NCI-H1694 treated with DMSO at 0.1 percent for 48 hours (cell line): ENCODE data around the gene STK32B.
A peak's percentile ranks its signal among the peaks of the same experiment; 100 is the strongest.
"Not testable (repeated sequence)": the region's sequence is repeated elsewhere in the genome, so short reads cannot be mapped to it uniquely, and the experiment has no call there.

Source experiments
- DNase-seq: peaks from one replicate; lab custom pipeline; 2025; lab: John Stamatoyannopoulos, UW

The STK32B gene

DNA sequence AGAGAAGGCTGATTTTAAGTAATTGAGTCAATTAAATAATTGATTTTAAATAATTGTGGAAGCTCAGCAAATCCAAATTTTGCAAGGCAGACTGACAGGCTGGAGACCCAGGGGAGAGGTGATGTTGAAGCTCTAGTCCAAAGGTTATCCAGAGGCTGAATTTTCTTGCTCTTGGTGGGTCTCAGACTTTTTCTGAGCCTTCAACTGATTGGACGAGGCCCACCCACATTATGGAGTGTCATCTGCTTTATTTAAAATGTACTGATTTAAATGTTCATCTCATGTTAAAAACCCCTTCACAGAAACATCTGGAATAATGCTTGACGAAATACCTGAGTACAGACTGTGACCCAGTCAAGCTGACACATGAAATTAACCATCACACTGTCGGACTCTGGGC lies 20.4 kb upstream of the STK32B start:
- no peak for DNase-seq

GRCh38 chr4:5032813-5033212 lies 18.5 kb upstream of the STK32B start:
- DNase-seq = no peak

DNA sequence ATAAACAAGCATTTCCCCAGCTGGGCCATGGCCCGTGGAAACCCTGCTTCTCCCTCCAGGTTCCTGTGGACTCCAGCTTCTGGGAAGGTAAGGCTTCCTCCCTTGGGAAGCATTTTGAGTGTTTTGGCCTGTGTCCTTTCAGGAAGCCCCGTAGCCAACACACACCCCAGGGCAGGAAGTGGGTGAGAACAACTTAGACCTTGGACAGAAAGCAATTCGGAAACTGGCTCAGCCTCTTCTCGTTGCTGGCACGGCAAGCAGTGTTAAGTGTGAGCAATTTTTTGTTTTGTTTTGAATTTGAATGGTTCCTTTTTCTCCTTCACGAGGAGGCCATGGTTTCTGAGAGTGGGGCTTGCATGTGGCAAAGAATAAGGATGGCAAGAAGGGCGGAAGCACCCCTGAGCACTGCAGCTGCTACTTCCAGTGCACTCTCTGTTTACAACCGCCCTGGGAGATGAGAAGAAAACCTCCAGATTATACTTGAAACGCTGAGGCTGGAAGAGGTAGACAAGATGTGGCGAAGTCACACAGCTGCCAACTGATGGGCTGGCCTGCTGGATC lies 17.9 kb upstream of the STK32B start:
- no peak for DNase-seq

DNA sequence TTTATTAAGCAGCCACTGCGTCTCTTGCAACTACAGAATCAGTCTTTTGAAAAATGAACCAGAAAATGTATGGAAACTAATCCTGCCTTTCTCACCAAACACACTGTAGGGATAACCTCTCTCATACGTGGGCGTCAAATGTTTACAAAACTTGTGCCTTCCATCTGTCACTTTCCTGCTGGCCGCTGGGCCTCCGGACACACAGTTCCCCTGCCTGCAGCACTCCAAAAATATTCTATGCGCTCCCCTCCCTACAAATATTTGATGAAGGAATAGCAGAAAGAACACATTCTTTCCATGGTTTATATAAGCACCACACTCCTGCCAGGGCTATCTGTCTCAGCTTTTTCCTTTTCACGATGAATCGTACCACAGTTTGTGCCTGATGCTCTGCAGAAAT lies 17.1 kb upstream of the STK32B start:
- no peak for DNase-seq

- DNase-seq = no peak
These were observed 15.0 kb upstream of the STK32B start for GRCh38 chr4:5036239-5036638.

DNA sequence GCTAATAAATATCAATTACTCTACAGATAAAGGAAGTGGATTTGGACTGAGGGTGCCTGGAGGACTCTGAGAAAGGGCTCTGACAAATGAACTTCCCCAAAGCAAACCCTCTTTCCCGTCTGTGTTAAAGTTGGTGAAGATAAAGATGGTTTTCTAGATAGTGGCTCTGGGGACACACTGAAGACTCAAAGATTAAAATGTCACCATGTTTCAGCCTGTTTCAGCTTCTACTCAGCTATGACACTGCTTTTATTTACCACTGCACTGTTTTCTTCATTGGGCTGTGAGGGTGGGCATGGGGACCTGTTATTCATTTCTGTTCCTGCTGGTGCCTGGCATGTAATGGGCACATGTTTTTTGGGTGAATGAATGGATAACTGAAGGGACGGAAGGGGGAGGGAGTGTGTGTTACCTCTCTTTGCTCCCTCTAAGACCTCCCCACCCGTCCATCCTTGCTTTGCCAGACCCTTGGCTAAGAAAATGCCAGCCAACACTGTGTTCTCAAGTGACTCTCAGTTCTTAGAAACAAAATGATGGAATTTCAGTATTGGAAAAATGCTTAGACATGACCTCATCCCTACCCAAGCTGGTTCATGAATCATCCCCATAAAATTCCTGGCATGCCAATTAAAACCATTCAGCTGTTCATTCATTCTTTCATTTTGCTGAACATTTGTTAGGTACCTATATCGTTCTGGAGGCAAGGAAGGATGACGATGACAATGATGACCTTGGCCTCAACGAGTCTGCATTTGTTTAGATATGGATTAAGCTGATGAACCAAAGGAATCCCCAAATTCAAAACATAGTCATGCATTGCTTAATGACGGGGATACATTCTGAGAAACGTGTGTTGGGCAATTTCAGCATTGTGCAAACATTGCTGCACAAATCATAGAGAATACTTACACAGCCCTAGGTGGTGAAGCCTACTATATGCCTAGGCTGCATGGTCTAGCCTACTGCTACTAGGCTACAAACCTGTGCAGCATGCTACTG lies 13.4 kb upstream of the STK32B start:
- DNase-seq = no peak

- DNase-seq = no peak
These were observed 11.5 kb upstream of the STK32B start for GRCh38 chr4:5039800-5040199.

DNA sequence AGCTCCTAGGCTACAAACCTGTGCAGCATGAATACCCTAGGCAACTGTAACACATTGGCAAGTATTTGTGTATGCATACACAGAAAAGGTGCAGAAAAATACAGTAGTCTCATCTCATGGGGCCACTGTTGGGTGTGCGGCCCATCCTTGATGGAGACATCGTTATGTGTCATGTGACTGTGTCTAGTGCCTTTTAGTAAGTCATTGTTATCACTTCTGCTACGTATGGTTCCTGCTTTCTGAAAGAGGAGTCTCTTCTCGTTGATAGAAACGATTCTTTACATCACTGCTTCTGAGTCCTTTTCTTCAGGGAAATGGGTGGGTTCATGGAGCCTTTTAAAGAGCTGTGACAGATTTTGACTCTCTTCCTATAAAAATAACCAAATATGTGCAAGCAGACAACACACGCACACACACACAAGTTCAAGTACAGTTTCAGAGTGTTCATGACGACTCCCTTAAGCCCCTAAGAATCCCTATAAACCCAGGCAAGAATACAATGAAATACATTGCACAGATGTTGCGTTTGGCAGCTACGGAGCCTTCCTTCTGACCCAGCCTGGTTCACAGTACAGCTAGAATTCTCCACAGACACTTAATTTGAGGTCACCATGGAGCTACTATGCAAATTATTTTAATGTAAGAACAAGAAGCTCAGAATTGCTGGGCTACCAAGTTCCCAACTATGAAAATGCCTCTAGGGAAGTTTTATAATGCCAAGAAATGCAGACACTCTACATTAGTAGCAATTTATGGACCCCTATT lies 10.2 kb upstream of the STK32B start:
- no peak for DNase-seq

- DNase-seq = no peak
These were observed 9.6 kb upstream of the STK32B start for GRCh38 chr4:5041699-5042098.

- no peak for DNase-seq
These were observed 7.7 kb upstream of the STK32B start for GRCh38 chr4:5043579-5043978.

DNA sequence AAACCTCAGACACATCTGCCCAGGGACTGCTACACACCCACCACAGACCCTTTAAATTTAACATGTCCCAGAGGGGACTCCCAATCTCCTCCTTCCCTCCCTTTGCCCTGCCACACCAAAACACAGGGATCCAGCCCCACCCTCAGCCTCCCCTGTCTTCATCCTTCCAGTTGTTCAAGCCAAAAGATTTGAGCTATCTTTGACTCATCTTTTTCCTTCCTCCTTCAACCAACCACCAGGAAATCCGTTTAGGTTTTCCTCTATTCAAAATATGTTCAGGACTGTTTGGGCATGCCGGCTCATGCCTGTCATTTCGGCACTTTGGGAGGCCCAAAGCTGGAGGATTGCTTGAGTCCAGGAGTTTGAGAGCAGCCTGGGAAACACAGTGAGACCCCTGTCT lies 6.9 kb upstream of the STK32B start:
- no peak for DNase-seq

DNA sequence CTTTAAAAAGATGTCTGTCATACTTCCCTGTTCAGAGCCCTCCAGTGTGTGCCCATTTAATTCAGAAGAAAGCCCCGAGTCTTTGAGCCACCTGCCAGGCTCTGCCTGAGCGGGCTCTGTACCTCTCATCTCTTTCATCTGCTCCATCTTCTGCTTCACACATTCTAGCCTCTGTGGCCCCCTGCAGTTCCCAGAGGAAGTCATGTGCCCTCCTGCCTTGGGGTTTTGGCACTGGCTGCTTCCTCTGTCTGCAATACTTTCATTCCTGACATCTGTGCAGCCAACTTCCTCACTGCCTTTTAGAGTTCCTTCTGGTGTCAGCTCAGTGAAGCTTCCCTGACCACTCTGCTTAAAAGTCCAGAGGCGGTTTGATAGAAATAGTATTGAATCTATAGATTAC lies 6.2 kb upstream of the STK32B start:
- DNase-seq = no peak

GRCh38 chr4:5048721-5049120 lies 2.6 kb upstream of the STK32B start:
- DNase-seq = no peak

DNA sequence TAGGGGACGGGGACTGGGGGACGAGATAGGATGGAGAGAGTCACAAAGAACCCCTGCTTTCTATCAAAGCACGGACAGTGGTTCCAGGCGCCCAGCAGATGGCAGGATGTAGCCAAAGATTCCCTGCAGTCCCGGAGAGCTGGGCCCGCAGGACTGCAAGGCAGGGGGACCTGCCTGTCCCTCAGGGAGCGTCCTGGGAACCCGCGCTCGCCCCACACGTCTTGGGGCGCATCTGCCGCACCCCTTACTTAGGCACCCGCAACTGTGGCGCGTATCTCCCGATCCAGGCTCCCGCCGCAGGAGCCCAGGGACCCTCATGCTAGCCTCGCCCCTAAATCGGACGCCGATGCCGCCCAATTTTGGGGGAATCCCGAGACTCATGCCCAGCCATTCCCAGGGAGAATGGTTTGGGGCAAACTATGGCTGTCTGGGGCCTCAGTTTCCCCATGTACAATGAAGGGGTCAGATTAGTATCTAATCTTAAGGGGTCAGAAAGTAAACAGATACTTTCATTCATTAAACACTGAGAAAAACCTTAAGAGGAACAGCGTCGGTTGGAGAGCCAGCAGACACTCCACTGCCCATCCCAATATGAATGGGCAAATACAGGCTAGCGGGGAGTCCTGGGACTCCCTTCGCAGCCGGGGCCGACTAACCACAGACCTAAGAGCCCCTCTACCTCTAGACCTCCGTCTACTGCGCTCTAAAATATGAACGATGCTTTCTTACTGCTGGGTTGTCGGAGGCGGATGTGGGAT lies 581 bp upstream of the STK32B start:
- peak; percentile 23 for DNase-seq

GRCh38 chr4:5052204-5052702 lies 973 bp downstream of the STK32B start:
- DNase-seq = no peak

DNA sequence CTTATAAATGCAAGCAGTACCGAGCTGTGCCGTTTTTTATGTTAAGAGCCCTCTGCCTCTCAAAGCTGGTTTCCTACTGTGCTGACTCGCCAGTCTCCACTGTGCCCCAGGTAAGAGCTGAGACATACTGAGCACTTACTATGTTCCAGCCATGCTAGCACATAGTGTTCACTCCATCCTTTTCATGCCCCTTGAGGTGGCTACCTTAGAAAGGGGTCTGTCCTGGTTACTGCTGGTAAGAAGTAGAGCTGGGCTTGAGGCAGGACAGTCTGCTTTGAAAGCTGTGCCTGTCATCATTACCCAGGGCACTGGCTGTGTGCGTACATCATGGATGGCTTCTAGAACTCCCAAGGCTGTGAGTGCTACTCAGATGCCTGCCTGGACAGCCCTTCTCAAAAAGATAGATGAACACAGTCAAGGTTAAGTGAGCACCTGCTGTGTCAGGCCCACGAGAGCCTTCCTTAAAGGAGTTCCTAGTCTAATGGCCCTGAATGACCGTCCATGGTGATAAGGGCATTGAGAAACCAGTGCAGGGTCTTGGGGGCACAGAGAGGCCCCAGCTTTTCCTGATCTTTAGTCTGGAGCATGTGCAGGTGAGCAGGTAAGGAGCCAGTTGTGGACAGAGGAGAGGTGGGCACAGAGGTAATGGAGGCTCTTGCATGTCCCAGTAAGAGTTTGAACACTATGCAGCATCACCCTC lies 1.6 kb downstream of the STK32B start:
- DNase-seq = no peak

- DNase-seq = no peak
These were observed 3.3 kb downstream of the STK32B start for GRCh38 chr4:5054532-5054931.

DNA sequence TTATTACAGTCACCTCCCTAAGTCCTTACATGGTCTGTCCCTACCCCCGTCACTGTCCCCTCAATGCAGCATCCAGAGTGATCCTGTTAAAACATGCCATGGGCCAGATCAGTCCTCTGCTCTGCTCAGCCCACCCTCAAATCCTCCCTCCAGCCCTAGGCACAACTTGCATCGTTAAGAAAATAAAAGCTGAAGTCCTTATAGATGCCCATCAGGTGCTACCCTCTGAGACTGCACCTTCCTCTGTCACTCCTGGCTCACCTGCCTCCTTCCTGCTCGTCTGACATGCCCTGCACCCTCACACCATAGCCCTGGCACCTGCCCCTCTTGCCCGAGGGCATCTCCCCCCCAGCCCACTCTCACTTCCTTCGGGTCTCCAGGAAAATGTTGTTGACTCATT lies 4.1 kb downstream of the STK32B start:
- no peak for DNase-seq

DNA sequence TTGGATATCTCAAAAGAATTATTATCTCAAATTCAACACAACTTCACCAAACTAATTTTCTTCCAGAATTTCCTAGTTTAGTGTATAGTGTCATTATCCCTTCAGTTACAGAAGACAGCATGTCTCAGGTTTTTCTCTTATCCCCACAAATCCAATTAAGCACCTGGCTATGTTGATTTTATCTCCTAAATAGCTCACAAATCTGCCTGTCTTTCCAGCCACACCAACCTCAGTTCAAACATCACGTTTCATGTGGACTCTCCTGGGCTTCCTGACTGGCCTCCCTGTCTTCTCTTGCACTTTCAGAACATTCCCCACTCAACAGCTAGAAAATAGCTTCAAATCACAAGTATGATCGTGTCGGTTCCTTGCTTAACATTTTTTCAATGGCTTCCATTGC lies 14.8 kb downstream of the STK32B start:
- no peak for DNase-seq

DNA sequence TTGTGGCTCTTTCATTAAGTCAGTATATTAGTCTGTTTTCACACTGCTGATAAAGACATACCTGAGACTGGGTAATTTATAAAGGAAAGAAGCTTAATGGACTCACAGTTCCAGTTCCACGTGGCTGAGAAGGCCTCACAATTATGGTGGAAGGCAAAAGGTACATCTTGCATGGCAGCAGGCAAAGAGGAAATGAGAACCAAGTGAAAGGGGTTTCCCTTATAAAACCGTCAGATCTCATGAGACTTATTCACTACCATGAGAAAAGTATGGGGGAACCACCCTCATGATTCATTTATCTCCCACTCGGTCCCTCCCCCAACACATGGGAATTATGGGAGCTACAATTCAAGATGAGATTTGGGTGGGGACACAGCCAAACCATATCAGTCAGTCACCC lies 15.7 kb downstream of the STK32B start:
- DNase-seq = not testable (repeated sequence)

- DNase-seq = no peak
These were observed 16.6 kb downstream of the STK32B start for GRCh38 chr4:5067908-5068307.
